GM21381 (cell line): ENCODE data around the gene SAMD13.

Experiments used
- ATAC-seq: cut with Tn5 transposase; IDR thresholded peaks from one replicate; pipeline ENCODE4 v1.9.1; 2021; ENCODE audit warnings: mild to moderate bottlenecking, moderate library complexity; ENCODE audit not compliant: unreplicated experiment

SAMD13 gene

GRCh38 chr1:84370266-84370665 lies 68.8 kb downstream of the SAMD13 start:
- ATAC-seq: no peak

- ATAC-seq: no peak
These were observed 69.4 kb downstream of the SAMD13 start for GRCh38 chr1:84370831-84371394.

- no peak for ATAC-seq
These were observed 72.1 kb downstream of the SAMD13 start for GRCh38 chr1:84373436-84374141.

- ATAC-seq: no peak
These were observed 73.6 kb downstream of the SAMD13 start for GRCh38 chr1:84374991-84375696.

GRCh38 chr1:84376000-84376910 lies 74.7 kb downstream of the SAMD13 start:
- no peak for ATAC-seq

GRCh38 chr1:84377480-84378095 lies 76.1 kb downstream of the SAMD13 start:
- no peak for ATAC-seq

GRCh38 chr1:84379138-84379916 lies 77.8 kb downstream of the SAMD13 start:
- ATAC-seq: no peak

GRCh38 chr1:84379917-84380180 lies 78.3 kb downstream of the SAMD13 start:
- ATAC-seq: no peak

GRCh38 chr1:84382127-84382526 lies 80.6 kb downstream of the SAMD13 start:
- ATAC-seq: no peak

GRCh38 chr1:84385347-84385746 lies 83.8 kb downstream of the SAMD13 start:
- no peak for ATAC-seq

GRCh38 chr1:84386716-84387479 lies 85.4 kb downstream of the SAMD13 start:
- ATAC-seq: no peak

- no peak for ATAC-seq
These were observed 86.1 kb downstream of the SAMD13 start for GRCh38 chr1:84387480-84388163.

GRCh38 chr1:84390226-84390625 lies 88.7 kb downstream of the SAMD13 start:
- no peak for ATAC-seq

GRCh38 chr1:84398175-84399155 lies 97.0 kb downstream of the SAMD13 start, which contains the start of gene DNASE2B:
Gene DNASE2B, plus strand, starts transcription at chr1:84398484. Its CDS starts 81 bp downstream, at chr1:84398565.
- no peak for ATAC-seq
